ENCODE results near the gene SRSF6.
A peak's percentile ranks its signal among the peaks of the same experiment; 100 is the strongest.
"Not testable (repeated sequence)": the region's sequence is repeated elsewhere in the genome, so short reads cannot be mapped to it uniquely, and the experiment has no call there.

The SRSF6 gene

GRCh38 chr20:43431134-43431519, 26.6 kb upstream of the SRSF6 start:
- no peaks in the 10 kb centered on the region for H3K9me3 ChIP-seq
- no peak overlapping the region for H3K27ac ChIP-seq
- no peaks in the 10 kb centered on the region for H4K20me1 ChIP-seq
- no peaks in the 10 kb centered on the region for H3K27me3 ChIP-seq
- no peaks in the 10 kb centered on the region for H3K36me3 ChIP-seq
- H3K4me3 ChIP-seq, result no peak overlapping the region
- H3K4me2 ChIP-seq, result no peak overlapping the region
- TF ChIP-seq Cebpa-rat (IDR thresholded peaks at IDR 0.05), result no peak
- no peaks in the 10 kb centered on the region for H3K4me1 ChIP-seq
- H3K9ac ChIP-seq, result no peak overlapping the region

DNA sequence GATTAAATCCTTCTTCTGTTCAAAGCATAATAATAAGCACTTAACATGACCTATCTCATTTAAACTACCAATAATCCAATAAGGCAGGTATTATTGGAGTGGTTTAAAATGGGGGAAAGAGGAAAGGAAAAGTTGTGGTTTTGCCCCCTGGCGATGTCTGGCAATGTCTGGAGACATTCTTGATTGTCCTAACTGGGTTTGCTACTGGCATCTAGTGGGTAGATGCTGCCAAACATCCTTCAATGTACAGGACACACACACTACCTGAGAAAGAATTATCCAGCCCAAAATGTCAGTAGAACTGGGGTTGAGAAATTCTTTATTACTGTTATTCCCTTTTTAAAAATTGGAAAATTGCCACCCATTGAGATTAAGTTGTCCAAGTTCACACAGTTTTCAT, 25.2 kb upstream of the SRSF6 start:
- H4K20me1 ChIP-seq, result no peaks in the 10 kb centered on the region
- no peak overlapping the region for H3K9ac ChIP-seq
- no peak for TF ChIP-seq Cebpa-rat (IDR thresholded peaks at IDR 0.05)
- no peaks in the 10 kb centered on the region for H3K27me3 ChIP-seq
- H3K27ac ChIP-seq, result no peak overlapping the region
- H3K4me3 ChIP-seq, result no peak overlapping the region
- H3K4me1 ChIP-seq, result no peaks in the 10 kb centered on the region
- H3K4me2 ChIP-seq, result no peak overlapping the region
- H3K36me3 ChIP-seq, result no peaks in the 10 kb centered on the region
- H3K9me3 ChIP-seq, result no peaks in the 10 kb centered on the region

GRCh38 chr20:43433250-43433854, 24.3 kb upstream of the SRSF6 start:
- Histone ChIP-seq H3K4me2 (no peak overlapping the region), H3K4me3 (no peak overlapping the region), H4K20me1 (no peaks in the 10 kb centered on the region), H3K27me3 (no peaks in the 10 kb centered on the region), H3K9me3 (no peaks in the 10 kb centered on the region), H3K9ac (no peak overlapping the region), H3K4me1 (no peaks in the 10 kb centered on the region), H3K36me3 (no peaks in the 10 kb centered on the region), H3K27ac (no peak overlapping the region)
- TF ChIP-seq Cebpa-rat (IDR thresholded peaks at IDR 0.05), result no peak

DNA sequence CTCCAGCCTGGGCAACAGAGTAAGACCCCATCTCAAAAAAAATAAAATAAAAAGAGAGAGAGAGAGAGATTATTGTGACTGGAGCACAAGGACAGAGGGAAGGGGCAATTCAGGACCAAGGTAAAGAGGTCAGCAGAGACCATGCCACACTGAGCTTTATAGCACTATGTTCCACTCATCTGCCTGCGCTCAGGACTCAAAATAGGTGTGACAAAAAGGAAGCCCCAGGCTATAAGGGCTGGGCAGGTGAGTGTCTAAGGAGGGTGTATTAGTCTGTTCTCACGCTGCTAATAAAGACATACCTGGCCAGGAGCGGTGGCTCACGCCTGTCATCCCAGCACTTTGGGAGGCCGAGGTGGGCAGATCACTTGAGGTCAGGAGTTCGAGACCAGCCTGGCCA, 23.1 kb upstream of the SRSF6 start:
- H4K20me1 ChIP-seq, result no peaks in the 10 kb centered on the region
- H3K4me3 ChIP-seq, result no peak overlapping the region
- H3K4me1 ChIP-seq, result no peaks in the 10 kb centered on the region
- H3K9ac ChIP-seq, result no peak overlapping the region
- H3K9me3 ChIP-seq, result no peaks in the 10 kb centered on the region
- H3K27me3 ChIP-seq, result no peaks in the 10 kb centered on the region
- no peak overlapping the region for H3K27ac ChIP-seq
- H3K36me3 ChIP-seq, result no peaks in the 10 kb centered on the region
- no peak for TF ChIP-seq Cebpa-rat (IDR thresholded peaks at IDR 0.05)
- H3K4me2 ChIP-seq, result no peak overlapping the region

GRCh38 chr20:43438578-43439316, 18.9 kb upstream of the SRSF6 start:
- Histone ChIP-seq H4K20me1 (no peaks in the 10 kb centered on the region), H3K4me1 (no peaks in the 10 kb centered on the region), H3K9me3 (no peaks in the 10 kb centered on the region), H3K27me3 (no peaks in the 10 kb centered on the region), H3K4me2 (no peak overlapping the region), H3K36me3 (no peaks in the 10 kb centered on the region), H3K27ac (no peak overlapping the region), H3K4me3 (no peak overlapping the region), H3K9ac (no peak overlapping the region)
- TF ChIP-seq Cebpa-rat (IDR thresholded peaks at IDR 0.05), result no peak

GRCh38 chr20:43440531-43440930, 17.2 kb upstream of the SRSF6 start:
- Histone ChIP-seq H3K27me3 (no peaks in the 10 kb centered on the region), H3K4me2 (no peak overlapping the region), H3K9ac (no peak overlapping the region), H3K4me3 (no peak overlapping the region), H3K4me1 (no peaks in the 10 kb centered on the region), H4K20me1 (no peaks in the 10 kb centered on the region), H3K27ac (no peak overlapping the region), H3K9me3 (no peaks in the 10 kb centered on the region), H3K36me3 (no peaks in the 10 kb centered on the region)
- TF ChIP-seq Cebpa-rat (IDR thresholded peaks at IDR 0.05), result no peak

DNA sequence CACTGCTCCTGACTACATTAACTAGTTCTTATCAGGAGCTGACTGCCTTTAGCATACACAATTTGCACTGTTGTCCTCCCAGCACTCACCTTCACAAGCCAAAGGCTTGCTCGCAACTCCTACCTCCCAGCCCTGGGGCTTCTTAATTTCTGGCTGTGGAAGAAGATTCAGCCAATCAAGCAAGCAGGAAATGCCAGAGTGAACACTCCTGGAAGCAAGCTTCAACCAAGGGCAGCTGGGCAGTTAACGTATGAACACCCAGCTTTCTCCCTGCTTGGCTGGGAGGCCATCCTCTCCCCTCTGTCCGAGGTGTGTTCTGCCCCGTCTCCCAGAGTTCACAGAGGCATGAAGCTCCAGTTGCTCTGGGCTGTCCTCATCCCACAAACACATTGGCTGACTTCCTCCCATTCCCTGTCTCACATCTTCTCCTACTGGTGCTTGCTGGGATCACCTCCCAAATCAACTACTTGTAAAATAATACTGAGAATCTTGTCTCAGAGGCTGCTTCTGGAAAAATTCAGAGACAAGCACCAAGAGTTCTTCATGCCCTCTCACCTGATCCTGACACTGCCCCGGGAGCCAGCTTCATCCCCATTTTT, 15.3 kb upstream of the SRSF6 start:
- Histone ChIP-seq H3K36me3 (no peaks in the 10 kb centered on the region), H4K20me1 (no peaks in the 10 kb centered on the region), H3K4me2 (no peak overlapping the region), H3K9me3 (no peaks in the 10 kb centered on the region), H3K4me1 (peaks cover 17% of the 10 kb centered on the region), H3K27me3 (no peaks in the 10 kb centered on the region), H3K9ac (no peak overlapping the region), H3K4me3 (no peak overlapping the region), H3K27ac (no peak overlapping the region)
- TF ChIP-seq Cebpa-rat (IDR thresholded peaks at IDR 0.05), result no peak

DNA sequence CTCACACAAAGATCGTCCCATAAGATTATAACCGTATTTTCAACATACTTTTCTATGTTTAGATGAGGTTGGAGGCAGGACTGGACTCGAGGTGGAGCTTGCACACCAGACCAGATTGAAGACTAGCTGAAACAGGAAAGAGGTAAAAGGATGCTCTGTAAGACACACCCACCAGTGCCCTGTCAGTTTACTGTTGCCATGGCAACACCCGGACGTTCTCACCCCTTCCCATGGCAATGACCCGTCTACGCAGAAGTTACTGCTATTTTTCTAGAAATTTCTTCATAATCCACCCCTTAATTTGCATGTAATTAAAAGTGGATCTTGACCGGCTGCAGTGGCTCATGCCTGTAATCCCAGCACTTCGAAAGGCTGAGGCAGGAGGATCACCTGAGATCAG, 13.6 kb upstream of the SRSF6 start:
- Histone ChIP-seq H4K20me1 (no peaks in the 10 kb centered on the region), H3K4me1 (peaks cover 29% of the 10 kb centered on the region), H3K36me3 (no peaks in the 10 kb centered on the region), H3K4me2 (no peak overlapping the region), H3K27me3 (no peaks in the 10 kb centered on the region), H3K9me3 (no peaks in the 10 kb centered on the region), H3K27ac (no peak overlapping the region), H3K4me3 (no peak overlapping the region), H3K9ac (no peak overlapping the region)
- no peak for TF ChIP-seq Cebpa-rat (IDR thresholded peaks at IDR 0.05)

- no peak overlapping the region for H3K4me3 ChIP-seq
- TF ChIP-seq Cebpa-rat (IDR thresholded peaks at IDR 0.05), result no peak
- peak overlapping the region; percentile 55 for H3K27ac ChIP-seq
- H3K36me3 ChIP-seq, result no peaks in the 10 kb centered on the region
- no peaks in the 10 kb centered on the region for H3K9me3 ChIP-seq
- H3K4me1 ChIP-seq, result peaks cover 53% of the 10 kb centered on the region
- no peaks in the 10 kb centered on the region for H3K27me3 ChIP-seq
- no peaks in the 10 kb centered on the region for H4K20me1 ChIP-seq
- no peak overlapping the region; the same call in 1 of the 2 replicates for H3K9ac ChIP-seq
- peak overlapping the region; percentile 70 for H3K4me2 ChIP-seq
These were observed 11.3 kb upstream of the SRSF6 start for GRCh38 chr20:43446361-43446879.

DNA sequence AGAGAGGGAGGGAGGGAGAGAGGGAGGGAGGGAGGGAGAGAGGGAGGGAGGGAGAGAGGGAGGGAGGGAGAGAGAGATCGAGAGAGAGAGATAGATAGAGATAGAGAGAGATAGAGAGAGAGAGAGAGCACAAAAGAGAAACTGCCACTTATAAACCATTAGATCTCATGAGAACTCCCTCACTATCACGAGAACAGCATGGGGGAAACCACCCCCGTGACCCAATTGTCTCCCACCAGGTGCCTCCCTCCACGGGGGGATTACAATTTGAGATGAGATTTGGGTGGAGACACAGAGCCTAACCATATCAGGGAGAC, 9.3 kb upstream of the SRSF6 start:
- H3K27me3 ChIP-seq, H3K36me3 ChIP-seq, H3K4me3 ChIP-seq, H4K20me1 ChIP-seq, H3K9me3 ChIP-seq, H3K9ac ChIP-seq: not testable (repeated sequence)
- peak overlapping the region; percentile 41; the same call in 1 of the 2 replicates for H3K27ac ChIP-seq
- peaks cover 57% of the 10 kb centered on the region for H3K4me1 ChIP-seq
- peak overlapping the region; percentile 21 for H3K4me2 ChIP-seq
